SK-N-MC (cell line): ENCODE measurements around the gene KCNAB1.

Source experiments
- EZH2 ChIP-seq: fragments of 200-600 bp; sonication (generic); IDR thresholded peaks from one replicate; pipeline ENCODE4 v1.6.1; 2017; ENCODE audit warnings: antibody characterized with exemption
- POLR2AphosphoS5 ChIP-seq: IDR thresholded peaks from 2 replicates; pipeline ENCODE4 v1.6.1; 2012; ENCODE audit warnings: mild to moderate bottlenecking, low read depth, low read length, borderline replicate concordance

GRCh38 chr3:156218353-156218744 is 98.0 kb downstream of the KCNAB1 start:
- TF ChIP-seq POLR2AphosphoS5 (no peak), EZH2 (no peak)
